ENCODE data around the gene EBP. TPM values are rescaled to one million over a fixed set of nuclear protein-coding genes. Genes with fewer than 3 reads are reported as not detected.

EBP gene
- total RNA-seq, 1 donor from 2014 or later, result 244 TPM

DNA sequence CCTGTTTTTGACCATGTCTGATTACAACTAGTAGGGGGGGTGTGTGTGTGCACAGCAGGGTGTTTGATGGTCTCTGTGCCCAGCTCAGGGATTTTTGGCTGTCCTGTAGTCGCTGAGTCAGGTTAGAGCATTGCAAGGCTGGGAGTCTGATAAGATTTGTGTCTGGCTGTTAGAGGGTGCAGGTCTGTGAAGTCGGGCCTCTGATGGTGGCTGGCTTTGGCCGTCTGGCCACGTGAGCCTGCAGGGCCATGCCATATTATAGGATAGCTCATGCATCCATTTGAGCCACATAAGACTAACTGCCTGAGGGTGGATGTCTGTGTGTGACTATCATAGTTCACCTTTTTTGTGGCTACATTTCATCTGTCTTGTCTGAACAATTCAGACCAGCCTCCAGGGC, 7.9 kb upstream of the EBP start:
- DNase-seq (ENCODE audit: low read depth), result no peak
- no peaks in the 10 kb centered on the region for H3K27me3 ChIP-seq (ENCODE audit: control insufficient read depth, insufficient read depth, low read length)
- peaks cover 8% of the 10 kb centered on the region for H3K36me3 ChIP-seq (ENCODE audit: control insufficient read depth, insufficient read depth, low read length)

GRCh38 chrX:48514126-48514806, 7.3 kb upstream of the EBP start:
- no peaks in the 10 kb centered on the region for H3K27me3 ChIP-seq (ENCODE audit: control insufficient read depth, insufficient read depth, low read length)
- H3K4me3 ChIP-seq (ENCODE audit: low read depth, low read length), result no peak overlapping the region
- no peak for FAIRE-seq
- peak; percentile 70 for DNase-seq (ENCODE audit: low read depth)
- peaks cover 8% of the 10 kb centered on the region for H3K36me3 ChIP-seq (ENCODE audit: control insufficient read depth, insufficient read depth, low read length)
- TF ChIP-seq CTCF (IDR thresholded peaks at IDR 0.05; ENCODE audit: insufficient read depth, low read length, severe bottlenecking), result no peak

More for the DNA sequence above, 7.9 kb upstream of the EBP start:
- no peak for FAIRE-seq
- TF ChIP-seq CTCF (IDR thresholded peaks at IDR 0.05; ENCODE audit: insufficient read depth, low read length, severe bottlenecking), result no peak
- no peak overlapping the region for H3K4me3 ChIP-seq (ENCODE audit: low read depth, low read length)

- Histone ChIP-seq H3K27me3 (ENCODE audit: control insufficient read depth, insufficient read depth, low read length) (no peaks in the 10 kb centered on the region), H3K4me3 (ENCODE audit: low read depth, low read length) (no peak overlapping the region), H3K36me3 (ENCODE audit: control insufficient read depth, insufficient read depth, low read length) (peaks cover 8% of the 10 kb centered on the region)
- DNase-seq (ENCODE audit: low read depth) (no peak), FAIRE-seq (no peak)
- TF ChIP-seq CTCF (IDR thresholded peaks at IDR 0.05; ENCODE audit: insufficient read depth, low read length, severe bottlenecking), result no peak
These were observed 6.6 kb upstream of the EBP start for GRCh38 chrX:48514868-48515460.

DNA sequence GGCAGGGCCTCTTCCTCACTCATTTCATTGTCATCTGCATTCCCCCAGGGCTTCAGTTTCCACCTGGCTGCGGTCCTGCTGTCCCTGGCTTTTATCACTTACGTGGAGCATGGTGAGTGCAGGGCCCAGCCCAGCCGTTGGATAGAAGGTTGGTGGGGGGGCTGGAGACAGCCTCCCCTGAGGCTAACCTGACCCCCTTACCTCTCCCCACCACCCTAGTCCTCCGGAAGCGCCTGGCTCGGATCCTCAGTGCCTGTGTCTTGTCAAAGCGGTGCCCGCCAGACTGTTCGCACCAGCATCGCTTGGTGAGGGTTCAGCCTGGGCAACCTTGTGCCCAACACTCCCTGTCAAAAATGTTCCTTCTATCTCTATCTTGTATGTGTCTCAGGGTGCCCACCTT, 5.8 kb upstream of the EBP start:
- H3K27me3 ChIP-seq (ENCODE audit: control insufficient read depth, insufficient read depth, low read length), result no peaks in the 10 kb centered on the region
- peaks cover 8% of the 10 kb centered on the region for H3K36me3 ChIP-seq (ENCODE audit: control insufficient read depth, insufficient read depth, low read length)
- H3K4me3 ChIP-seq (ENCODE audit: low read depth, low read length), result no peak overlapping the region
- no peak for TF ChIP-seq CTCF (IDR thresholded peaks at IDR 0.05; ENCODE audit: insufficient read depth, low read length, severe bottlenecking)
- DNase-seq (ENCODE audit: low read depth), result no peak
- FAIRE-seq, result no peak

GRCh38 chrX:48516285-48516684, 5.3 kb upstream of the EBP start:
- H3K4me3 ChIP-seq (ENCODE audit: low read depth, low read length), result no peak overlapping the region
- FAIRE-seq (no peak), DNase-seq (ENCODE audit: low read depth) (no peak)
- no peaks in the 10 kb centered on the region for H3K27me3 ChIP-seq (ENCODE audit: control insufficient read depth, insufficient read depth, low read length)
- H3K36me3 ChIP-seq (ENCODE audit: control insufficient read depth, insufficient read depth, low read length), result peaks cover 8% of the 10 kb centered on the region
- no peak for TF ChIP-seq CTCF (IDR thresholded peaks at IDR 0.05; ENCODE audit: insufficient read depth, low read length, severe bottlenecking)
